Right cardiac atrium (tissue), 5 donors: ENCODE data around the gene FUT1. TPM values are rescaled to one million over a fixed set of nuclear protein-coding genes. Genes with fewer than 3 reads are reported as not detected.
"Not testable (repeated sequence)": the region's sequence is repeated elsewhere in the genome, so short reads cannot be mapped to it uniquely, and the experiment has no call there.

Experiments used
- ATAC-seq, 2 donors: fragments of 200-7000 bp; cut with Tn5 transposase; one replicate each; pipeline versions ENCODE4 v1.8.0 to v1.9.1; 2020; ENCODE audit warnings: moderate library complexity in 2 of 2, mild to moderate bottlenecking in 1 of 2
- DNase-seq, 3 donors: peaks; one replicate each; pipeline ENCODE4 v3.0.0-alpha.2; 2020
- H3K27ac ChIP-seq: one replicate; pipeline ENCODE4 v1.5.1; 2013; ENCODE audit warnings: mild to moderate bottlenecking, low read length, control low read depth, moderate library complexity
- H3K27me3 ChIP-seq: one replicate; pipeline ENCODE4 v1.6.1; 2013; ENCODE audit not compliant: control insufficient read depth, insufficient read depth
- H3K4me1 ChIP-seq: one replicate; pipeline ENCODE4 v1.6.1; 2013; ENCODE audit warnings: low read length; ENCODE audit not compliant: control insufficient read depth, insufficient read depth
- H3K4me3 ChIP-seq: one replicate; pipeline ENCODE4 v1.5.1; 2013; ENCODE audit warnings: low read length, control low read depth
- H3K9me3 ChIP-seq: one replicate; pipeline ENCODE4 v1.6.1; 2013; ENCODE audit warnings: low read length; ENCODE audit not compliant: control insufficient read depth
- WGBS: extraction: QIAGEN DNeasy Blood & Tissue Kit; methylation state at CpG from one replicate; pipeline ENCODE4 v1.1.7; 2013; 5-methylcytosine and 5-hydroxymethylcytosine counted together
- intact Hi-C, 4 donors: fragments of 100-400 bp; cut with DNase I; formaldehyde crosslinking; loops; one replicate each; pipeline versions ENCODE4 v1.11.0 to v1.14.0; 2022 to 2023
- polyA plus RNA-seq: library from polyadenylated mRNA; stranded (reverse); fragments of 200-250 nt; gene quantifications from one replicate; pipeline ENCODE4 v1.2.3, GENCODE V29; 2013
- total RNA-seq, 4 donors: library from RNA; stranded (reverse); fragmentation: NEBNext Ultra II Directional; extraction: Animal tissue kit (Norgen Biotek cat#: 25700); gene quantifications; one replicate each; pipeline ENCODE4 v1.2.1, GENCODE V29; 2021
- donor health status: healthy with polysubstance abuse.
- donor health status: DM: no; HTN: yes; CAD: no.
- donor health status: DM: no; HTN: no; CAD: no.
- donor health status: DM: no; HTN: yes; CAD: no; lungs with severe emphysema.
- donor health status: DM: yes; HTN: yes; CAD: no.

FUT1 gene
- total and polyA plus RNA-seq, 5 donors: 2.2 to 4.0 (median 2.7) TPM

- H3K27me3 ChIP-seq, intact Hi-C loops, H3K27ac ChIP-seq, H3K9me3 ChIP-seq, H3K4me1 ChIP-seq, ATAC-seq, DNase-seq, H3K4me3 ChIP-seq: not testable (repeated sequence)
- 37% methylated on average over 6 of the region's 6 CpGs for WGBS
Observed at GRCh38 chr19:48768171-48768753, 15.8 kb upstream of the FUT1 start.

- H3K27me3 ChIP-seq, H3K4me1 ChIP-seq, H3K4me3 ChIP-seq, ATAC-seq, intact Hi-C loops, DNase-seq, H3K27ac ChIP-seq, H3K9me3 ChIP-seq: not testable (repeated sequence)
- 29% methylated on average over 5 of the region's 5 CpGs for WGBS
Observed at GRCh38 chr19:48765816-48766215, 13.4 kb upstream of the FUT1 start.

- no peaks in the 10 kb centered on the region for H3K27me3 ChIP-seq
- WGBS: 59% methylated on average over 16 of the region's 16 CpGs
- DNase-seq (no peak), ATAC-seq (peak; percentile 18 to 64)
- no peaks in the 10 kb centered on the region for H3K9me3 ChIP-seq
- intact Hi-C loops: no loop called here
- H3K4me3 ChIP-seq: no peak overlapping the region
- peak overlapping the region; percentile 59 for H3K27ac ChIP-seq
- no peaks in the 10 kb centered on the region for H3K4me1 ChIP-seq
Observed at GRCh38 chr19:48760504-48761205, 8.2 kb upstream of the FUT1 start.

GRCh38 chr19:48757741-48758144 is 5.3 kb upstream of the FUT1 start:
- DNase-seq: peak in 1 of 3 donors; percentile 57
- no peak for ATAC-seq
- WGBS: 92% methylated on average over 14 of the region's 14 CpGs
- Histone ChIP-seq H3K27ac (no peak overlapping the region), H3K4me1 (no peaks in the 10 kb centered on the region), H3K27me3 (no peaks in the 10 kb centered on the region), H3K4me3 (no peak overlapping the region), H3K9me3 (no peaks in the 10 kb centered on the region)
- intact Hi-C loops: no loop called here

- no peak overlapping the region for H3K4me3 ChIP-seq
- DNase-seq: no peak
- H3K27ac ChIP-seq: no peak overlapping the region
- H3K4me1 ChIP-seq: no peaks in the 10 kb centered on the region
- H3K27me3 ChIP-seq: no peaks in the 10 kb centered on the region
- ATAC-seq: no peak
- H3K9me3 ChIP-seq: no peaks in the 10 kb centered on the region
- WGBS: 87% methylated on average over 12 of the region's 12 CpGs
- intact Hi-C loops: no loop called here
Observed at GRCh38 chr19:48757089-48757675, 4.7 kb upstream of the FUT1 start.

GRCh38 chr19:48756686-48757085 is 4.2 kb upstream of the FUT1 start:
- H3K4me1 ChIP-seq: no peaks in the 10 kb centered on the region
- ATAC-seq (no peak), DNase-seq (no peak)
- no peaks in the 10 kb centered on the region for H3K9me3 ChIP-seq
- WGBS: 84% methylated on average over 9 of the region's 9 CpGs
- H3K27ac ChIP-seq: no peak overlapping the region
- no peaks in the 10 kb centered on the region for H3K27me3 ChIP-seq
- intact Hi-C loops: no loop called here
- no peak overlapping the region for H3K4me3 ChIP-seq

- 89% methylated on average over 11 of the region's 11 CpGs for WGBS
- H3K4me3 ChIP-seq: no peak overlapping the region
- no peaks in the 10 kb centered on the region for H3K27me3 ChIP-seq
- ATAC-seq (no peak), DNase-seq (no peak)
- no peaks in the 10 kb centered on the region for H3K4me1 ChIP-seq
- intact Hi-C loops: no loop called here
- H3K9me3 ChIP-seq: no peaks in the 10 kb centered on the region
- H3K27ac ChIP-seq: no peak overlapping the region
Observed at GRCh38 chr19:48756212-48756611, 3.8 kb upstream of the FUT1 start.

GRCh38 chr19:48755787-48756186 is 3.3 kb upstream of the FUT1 start:
- ATAC-seq: no peak

GRCh38 chr19:48755084-48755641 is 2.7 kb upstream of the FUT1 start, which contains the start of gene FGF21:
Gene FGF21 (plus strand): TSS chr19:48755524. CDS start chr19:48756237, 713 bp downstream.
- Histone ChIP-seq H3K27me3 (no peaks in the 10 kb centered on the region), H3K27ac (no peak within 1 kb of the TSS), H3K9me3 (no peaks in the 10 kb centered on the region), H3K4me3 (no peak within 1 kb of the TSS), H3K4me1 (no peaks in the 10 kb centered on the region)
- DNase-seq (no peak), ATAC-seq (no peak)
- WGBS: 86% methylated on average over 4 of the region's 4 CpGs
- intact Hi-C loops: no loop called here

More at GRCh38 chr19:48755787-48756186, 3.3 kb upstream of the FUT1 start:
- Histone ChIP-seq H3K27me3 (no peaks in the 10 kb centered on the region), H3K27ac (no peak overlapping the region), H3K4me1 (no peaks in the 10 kb centered on the region), H3K4me3 (no peak overlapping the region), H3K9me3 (no peaks in the 10 kb centered on the region)
- no peak for DNase-seq
- WGBS: 77% methylated on average over 5 of the region's 5 CpGs
- intact Hi-C loops: no loop called here

- ATAC-seq: no peak
- no peaks in the 10 kb centered on the region for H3K9me3 ChIP-seq
- H3K27ac ChIP-seq: peak overlapping the region; percentile 78
- no peaks in the 10 kb centered on the region for H3K4me1 ChIP-seq
- peak overlapping the region; percentile 45 for H3K4me3 ChIP-seq
- 26% methylated on average over 20 of the region's 20 CpGs for WGBS
- intact Hi-C loops: no loop called here
- H3K27me3 ChIP-seq: no peaks in the 10 kb centered on the region
- no peak for DNase-seq
Observed at GRCh38 chr19:48751845-48752495, 471 bp downstream of the FUT1 start.
